ENCODE results near the gene MOK.
"Not testable (repeated sequence)": the region's sequence is repeated elsewhere in the genome, so short reads cannot be mapped to it uniquely, and the experiment has no call there.

Gene MOK

DNA sequence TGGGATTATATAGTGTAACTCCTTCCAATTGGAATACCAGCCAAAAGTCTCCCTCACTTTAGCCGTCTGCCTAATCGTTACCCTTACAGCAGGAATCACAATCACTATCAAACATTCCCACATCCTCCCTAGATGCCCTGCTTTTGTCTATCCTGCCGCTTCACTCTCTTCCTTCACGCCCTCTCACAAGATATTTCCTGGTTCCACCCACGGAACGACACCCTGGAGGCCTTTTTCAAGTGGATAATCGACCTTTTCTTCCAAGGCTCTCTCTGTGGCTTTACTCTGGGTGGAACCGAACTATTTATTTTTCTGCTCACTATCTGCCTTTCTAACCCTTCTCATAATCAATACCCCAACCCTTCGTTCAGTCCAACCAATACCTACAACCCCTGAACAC, 58.9 kb downstream of the MOK start:
- no peak for DNase-seq

- not testable (repeated sequence) for DNase-seq
Observed at GRCh38 chr14:102243795-102244194, 61.2 kb downstream of the MOK start.

DNA sequence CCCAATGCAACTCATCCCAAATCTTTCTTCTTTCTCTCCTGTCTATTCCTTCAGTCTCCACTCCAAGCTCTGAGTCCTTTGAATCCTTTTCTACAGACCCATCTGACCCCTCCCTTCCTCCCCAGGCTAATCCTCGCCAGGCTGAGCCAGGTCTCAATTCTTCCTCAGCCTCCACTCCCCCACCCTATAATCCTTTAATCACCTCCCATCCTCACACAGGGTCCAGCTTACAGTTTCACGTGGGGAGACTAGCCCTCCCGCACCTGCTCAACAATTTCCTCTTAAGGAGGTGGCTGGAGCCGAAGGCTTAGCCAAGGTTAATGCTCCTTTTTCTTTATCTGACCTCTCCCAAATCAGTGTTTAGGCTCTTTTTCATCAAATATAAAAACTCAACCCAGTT, 63.8 kb downstream of the MOK start:
- DNase-seq, result no peak

DNA sequence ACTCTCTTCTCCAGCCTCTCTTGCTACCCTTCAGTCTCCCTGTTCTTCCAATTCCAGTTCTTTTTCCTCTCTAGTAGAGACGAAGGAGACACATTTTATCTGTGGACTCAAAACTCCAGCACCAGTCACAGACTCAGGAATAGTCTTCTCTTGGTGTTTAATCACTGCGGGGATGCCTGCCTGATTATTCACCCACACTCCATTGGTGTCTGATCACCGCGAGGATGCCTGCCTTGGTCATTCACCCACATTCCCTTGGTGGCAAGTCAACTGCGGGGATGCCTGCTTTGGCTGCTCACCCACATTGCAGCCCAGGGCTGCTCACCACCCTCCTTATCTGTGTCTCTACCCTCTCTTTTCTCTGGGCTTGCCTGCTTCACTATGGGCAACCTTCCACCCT, 64.5 kb downstream of the MOK start:
- DNase-seq, result not testable (repeated sequence)

- DNase-seq, result no peak
Observed at GRCh38 chr14:102239231-102239630, 65.7 kb downstream of the MOK start.

GRCh38 chr14:102238766-102239165, 66.2 kb downstream of the MOK start:
- DNase-seq, result no peak

DNA sequence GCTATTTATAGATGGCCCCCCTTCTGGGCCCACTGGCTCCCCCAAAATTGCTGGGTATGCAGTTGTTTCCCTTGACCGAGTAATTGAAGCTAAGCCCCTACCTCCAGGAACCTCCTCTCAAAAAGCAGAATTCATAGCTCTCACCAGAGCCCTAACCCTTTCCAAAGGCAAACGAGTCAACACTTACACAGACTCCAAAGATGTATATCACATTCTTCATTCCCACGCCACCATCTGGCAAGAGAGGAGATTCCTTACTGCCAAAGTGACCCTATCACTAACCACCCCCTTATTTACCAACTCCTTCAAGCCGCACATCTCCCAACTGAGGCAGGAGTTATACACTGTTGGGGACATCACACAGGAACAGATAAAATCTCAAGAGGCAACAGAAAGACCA, 66.8 kb downstream of the MOK start:
- DNase-seq, result no peak

- DNase-seq, result no peak
Observed at GRCh38 chr14:102236026-102236425, 68.9 kb downstream of the MOK start.

DNA sequence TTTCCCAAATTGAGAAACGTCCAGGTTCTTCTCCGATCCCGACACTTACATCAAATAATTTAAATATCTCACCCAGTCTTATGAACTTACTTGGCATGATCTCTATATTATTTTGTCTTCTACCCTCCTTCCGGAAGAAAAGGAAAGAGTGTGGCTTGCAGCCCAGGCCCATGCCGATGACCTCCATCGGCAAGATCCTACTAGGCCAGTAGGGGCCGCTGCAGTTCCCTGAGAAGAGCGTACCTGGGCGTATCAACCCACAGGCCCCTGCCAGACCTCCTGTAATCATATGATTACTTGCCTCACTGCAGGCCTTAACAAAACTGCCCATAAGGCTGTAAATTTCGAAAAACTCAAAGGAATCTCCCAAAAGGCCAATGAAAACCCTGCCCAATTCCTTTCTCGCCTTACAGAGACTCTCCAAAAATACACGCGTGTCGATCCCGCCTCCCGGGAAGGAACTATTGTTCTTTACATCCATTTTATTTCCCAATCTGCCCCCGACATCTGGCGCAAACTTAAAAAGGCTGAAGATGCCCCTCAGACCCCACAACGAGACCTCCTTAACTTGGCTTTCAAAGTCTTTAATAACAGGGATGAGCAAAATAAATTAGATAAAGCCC, 69.6 kb downstream of the MOK start:
- DNase-seq, result peak; percentile 63

DNA sequence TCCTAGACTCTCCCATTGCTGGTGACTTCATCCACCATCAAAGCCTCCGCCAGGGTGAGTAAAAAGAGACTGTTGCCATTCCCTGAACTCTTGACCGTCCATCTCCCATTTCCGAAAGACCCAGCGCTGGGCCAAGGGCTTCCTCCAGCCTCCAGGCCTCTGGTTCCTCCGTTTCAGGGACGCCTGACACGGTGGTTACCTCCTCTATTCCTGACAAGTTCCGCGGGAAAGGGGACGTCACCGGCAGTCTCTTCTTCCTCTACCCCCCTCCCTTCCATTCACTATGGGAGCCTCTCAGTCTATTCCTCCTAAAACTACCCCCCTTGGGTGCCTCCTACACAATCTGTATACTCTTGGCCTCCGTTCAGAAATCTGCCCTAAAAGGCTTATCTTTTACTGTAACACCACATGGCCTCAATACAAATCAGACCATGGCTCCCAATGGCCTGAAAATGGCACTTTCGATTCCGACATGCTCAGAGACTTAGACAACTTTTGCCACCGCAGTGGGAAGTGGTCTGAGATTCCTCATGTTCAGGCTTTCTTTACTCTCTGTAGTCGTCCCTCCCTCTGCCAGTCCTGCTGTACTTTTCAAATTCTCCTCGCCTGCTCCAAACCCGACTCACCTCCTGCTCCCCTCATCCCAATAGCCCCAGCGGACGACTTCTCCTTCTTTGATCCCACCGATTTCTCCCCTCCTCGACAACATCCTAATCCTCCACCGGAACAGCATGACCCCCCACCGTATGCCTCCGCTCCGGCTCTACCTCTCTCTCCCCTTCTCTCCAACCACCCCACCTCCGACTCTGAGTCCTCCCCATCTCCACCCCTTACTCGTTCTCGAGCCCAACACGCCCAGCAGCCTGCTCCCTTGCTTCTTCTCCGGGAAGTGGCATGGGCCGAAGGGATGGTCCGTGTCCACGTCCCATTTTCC, 70.4 kb downstream of the MOK start:
- DNase-seq, result no peak

GRCh38 chr14:102233081-102233480, 71.9 kb downstream of the MOK start:
- DNase-seq, result no peak

DNA sequence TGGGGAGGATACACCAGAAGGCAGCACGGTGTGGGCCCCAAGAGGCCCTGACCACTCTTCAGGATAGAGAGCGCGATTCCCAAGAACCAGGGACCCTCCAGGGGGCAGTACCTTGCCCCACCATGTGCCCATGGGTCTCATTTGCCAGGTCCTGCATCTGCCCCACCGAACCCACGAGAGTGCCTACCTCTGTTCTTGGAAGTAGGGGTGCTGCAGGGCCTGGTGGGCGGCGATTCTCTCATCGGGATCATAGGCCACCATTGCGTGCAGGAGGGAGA, 72.7 kb downstream of the MOK start:
- DNase-seq, result no peak

DNA sequence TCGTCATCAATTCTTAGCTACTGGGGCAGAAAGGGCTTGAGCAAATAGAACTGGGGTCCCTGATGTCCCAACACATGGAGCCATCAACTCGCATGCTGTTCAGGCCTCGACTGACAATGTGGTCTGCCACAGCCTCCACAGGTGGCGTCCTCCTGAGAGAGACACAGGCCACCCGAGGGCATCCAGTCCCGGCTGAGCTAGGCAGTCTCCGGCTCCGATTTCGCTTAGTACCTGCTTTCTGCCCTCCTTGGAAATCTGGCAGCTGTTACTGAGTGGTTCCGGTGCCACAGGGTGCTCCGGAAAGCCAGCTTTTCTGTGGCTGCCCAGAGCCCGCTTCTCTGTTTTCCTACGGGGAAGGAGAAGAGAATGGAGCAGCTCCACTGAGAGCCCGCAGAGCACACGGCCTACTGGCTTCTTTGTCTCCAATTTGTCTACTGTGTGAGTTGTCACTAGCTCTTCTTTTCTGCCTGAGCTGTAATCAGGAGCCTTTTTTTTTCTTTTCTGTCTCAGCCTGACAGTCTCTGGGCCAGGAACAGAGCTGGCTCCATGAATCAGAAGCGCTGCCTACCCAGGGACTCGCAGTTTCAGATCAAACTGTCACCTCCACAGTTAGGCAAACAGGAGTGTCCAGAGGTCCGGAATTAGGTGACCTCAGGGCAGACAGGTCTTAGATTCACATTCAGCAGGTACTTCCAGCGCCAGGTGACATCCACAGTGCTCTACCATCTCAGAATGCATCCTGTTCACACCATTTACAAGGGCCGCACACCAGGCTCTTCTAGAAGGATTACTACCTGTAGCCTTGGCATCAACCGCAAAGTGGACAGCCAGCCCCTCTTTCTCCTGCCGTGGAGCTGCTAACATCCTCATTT, 73.3 kb downstream of the MOK start:
- no peak for DNase-seq

- no peak for DNase-seq
Observed at GRCh38 chr14:102230481-102231210, 74.3 kb downstream of the MOK start.

DNA sequence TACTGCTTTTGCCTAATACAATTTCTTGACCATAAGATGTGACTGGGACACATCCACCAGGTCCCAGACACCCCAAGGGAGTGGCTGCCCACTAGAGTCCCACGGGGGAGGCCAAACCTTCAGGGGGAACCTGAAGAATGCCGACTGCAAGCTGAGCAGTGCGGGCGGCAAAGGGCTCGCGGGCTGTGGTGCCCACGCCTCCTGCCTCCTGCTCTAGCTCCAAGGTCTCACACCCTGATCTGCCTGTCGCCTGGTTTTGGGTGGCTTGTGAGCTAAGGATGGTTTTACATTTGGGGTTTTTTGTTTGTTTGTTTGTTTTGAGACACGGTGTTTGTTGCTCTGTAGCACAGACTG, 75.2 kb downstream of the MOK start:
- no peak for DNase-seq

- DNase-seq, result no peak
Observed at GRCh38 chr14:102229071-102229738, 75.8 kb downstream of the MOK start.

DNA sequence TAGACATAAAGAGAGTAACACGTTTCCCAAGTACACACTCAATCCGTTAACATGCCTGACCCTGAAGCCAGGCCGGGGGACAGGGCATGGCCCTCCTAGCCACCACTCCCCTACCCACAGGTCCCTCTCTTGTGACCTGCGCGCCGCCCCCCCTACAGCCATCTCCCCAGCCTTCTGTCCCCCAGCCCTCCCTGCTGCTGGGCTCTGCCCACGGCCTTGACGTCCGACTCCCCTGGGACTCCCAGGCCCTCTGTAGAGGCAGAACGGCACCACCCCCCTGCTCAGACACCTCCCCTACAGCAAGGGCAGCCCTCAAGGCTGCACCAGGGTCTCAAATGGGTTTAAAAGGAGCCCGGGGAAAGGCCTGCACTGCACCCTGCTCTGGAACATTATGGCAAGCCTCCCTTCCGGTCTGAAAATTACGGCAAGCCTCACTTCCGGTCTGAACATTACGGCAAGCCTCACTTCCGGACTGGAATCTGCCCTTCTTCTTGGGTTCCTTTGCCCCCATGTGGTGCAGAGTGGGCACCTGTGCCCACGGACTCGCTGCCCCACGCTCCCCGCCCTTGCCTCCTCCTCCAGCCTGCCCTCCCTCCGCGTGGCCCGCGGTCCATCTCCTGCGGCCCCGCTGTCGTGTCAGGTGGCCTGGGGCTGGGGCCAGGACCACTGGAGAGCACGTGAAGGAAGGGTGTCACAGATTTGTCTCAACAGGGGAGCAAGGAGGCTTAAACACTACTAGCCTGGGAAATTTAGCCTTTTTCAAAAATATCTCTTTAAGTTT, 77.6 kb downstream of the MOK start:
- no peak for DNase-seq

- DNase-seq, result no peak
Observed at GRCh38 chr14:102226356-102227125, 78.4 kb downstream of the MOK start.

DNA sequence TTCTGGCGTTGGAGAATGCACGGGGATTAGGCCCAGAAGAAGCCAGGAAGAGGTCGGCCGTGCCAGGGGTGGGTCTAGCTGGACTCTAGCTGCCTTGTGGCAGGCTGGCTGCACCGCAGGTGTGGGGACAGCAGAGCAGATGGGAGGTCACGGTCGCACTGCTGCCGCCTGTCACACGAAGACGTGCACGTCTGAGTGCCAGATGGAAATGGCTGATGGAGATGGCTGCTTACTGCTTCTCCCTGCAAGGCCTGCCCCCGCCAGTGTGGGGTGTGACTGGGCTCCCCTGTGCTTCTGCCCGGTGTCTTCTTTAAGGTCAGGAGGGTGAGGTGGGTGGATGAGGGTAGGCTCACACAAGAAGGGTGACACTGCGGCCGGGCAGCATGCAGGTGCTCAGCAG, 79.0 kb downstream of the MOK start:
- no peak for DNase-seq

GRCh38 chr14:102225386-102225785, 79.6 kb downstream of the MOK start:
- DNase-seq, result no peak

GRCh38 chr14:102223682-102224081, 81.3 kb downstream of the MOK start:
- no peak for DNase-seq
